Measurements from ENCODE around the gene C5orf15. TPM values are rescaled to one million over a fixed set of nuclear protein-coding genes. Genes with fewer than 3 reads are reported as not detected.

The C5orf15 gene
- total and polyA plus RNA-seq, 4 donors = 21.2 to 32.4 (median 28.7) TPM

DNA sequence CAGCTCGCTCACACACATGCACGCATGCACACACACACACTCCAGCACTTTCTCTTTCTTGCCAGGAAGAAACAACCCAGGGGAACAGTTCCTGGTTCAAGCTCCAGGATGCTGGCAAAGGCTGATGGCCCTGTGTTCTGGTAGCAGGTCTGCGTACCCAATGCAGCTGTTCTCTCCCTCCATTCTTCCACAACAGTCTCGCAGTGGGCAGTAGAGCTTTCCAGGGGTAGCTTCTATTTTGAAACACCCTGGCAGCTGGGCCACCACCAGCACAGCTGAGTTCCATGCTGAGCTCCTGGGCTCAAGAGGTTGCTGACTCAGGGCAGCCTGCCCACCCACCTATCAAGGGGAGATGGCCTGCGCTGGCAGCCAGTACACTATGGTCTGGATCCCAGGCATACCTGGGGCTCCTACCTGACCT, 31.7 kb upstream of the C5orf15 start:
- no peak for TF ChIP-seq GABPA (IDR thresholded peaks at IDR 0.05 in 1 of 2, conservative IDR thresholded peaks at IDR 0.05 in 1 of 2)
- TF ChIP-seq FOXA2 (IDR thresholded peaks at IDR 0.05) = no peak
- TF ChIP-seq HNF4A (conservative IDR thresholded peaks at IDR 0.05) = no peak
- TF ChIP-seq EGR1 (IDR thresholded peaks at IDR 0.05; ENCODE audit: low read depth in 2 of 2) = no peak
- no peak for TF ChIP-seq RAD21 (IDR thresholded peaks at IDR 0.05)
- TF ChIP-seq, protein P1, sequence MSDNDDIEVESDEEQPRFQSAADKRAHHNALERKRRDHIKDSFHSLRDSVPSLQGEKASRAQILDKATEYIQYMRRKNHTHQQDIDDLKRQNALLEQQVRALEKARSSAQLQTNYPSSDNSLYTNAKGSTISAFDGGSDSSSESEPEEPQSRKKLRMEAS (IDR thresholded peaks at IDR 0.05) = no peak
- TF ChIP-seq HNF4G (IDR thresholded peaks at IDR 0.05) = no peak
- no peak for TF ChIP-seq TAF1 (conservative IDR thresholded peaks at IDR 0.05)
- TF ChIP-seq RXRA (IDR thresholded peaks at IDR 0.05) = no peak
- TF ChIP-seq, protein P2, sequence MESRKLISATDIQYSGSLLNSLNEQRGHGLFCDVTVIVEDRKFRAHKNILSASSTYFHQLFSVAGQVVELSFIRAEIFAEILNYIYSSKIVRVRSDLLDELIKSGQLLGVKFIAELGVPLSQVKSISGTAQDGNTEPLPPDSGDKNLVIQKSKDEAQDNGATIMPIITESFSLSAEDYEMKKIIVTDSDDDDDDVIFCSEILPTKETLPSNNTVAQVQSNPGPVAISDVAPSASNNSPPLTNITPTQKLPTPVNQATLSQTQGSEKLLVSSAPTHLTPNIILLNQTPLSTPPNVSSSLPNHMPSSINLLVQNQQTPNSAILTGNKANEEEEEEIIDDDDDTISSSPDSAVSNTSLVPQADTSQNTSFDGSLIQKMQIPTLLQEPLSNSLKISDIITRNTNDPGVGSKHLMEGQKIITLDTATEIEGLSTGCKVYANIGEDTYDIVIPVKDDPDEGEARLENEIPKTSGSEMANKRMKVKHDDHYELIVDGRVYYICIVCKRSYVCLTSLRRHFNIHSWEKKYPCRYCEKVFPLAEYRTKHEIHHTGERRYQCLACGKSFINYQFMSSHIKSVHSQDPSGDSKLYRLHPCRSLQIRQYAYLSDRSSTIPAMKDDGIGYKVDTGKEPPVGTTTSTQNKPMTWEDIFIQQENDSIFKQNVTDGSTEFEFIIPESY (IDR thresholded peaks at IDR 0.05) = no peak
- TF ChIP-seq, protein P3, sequence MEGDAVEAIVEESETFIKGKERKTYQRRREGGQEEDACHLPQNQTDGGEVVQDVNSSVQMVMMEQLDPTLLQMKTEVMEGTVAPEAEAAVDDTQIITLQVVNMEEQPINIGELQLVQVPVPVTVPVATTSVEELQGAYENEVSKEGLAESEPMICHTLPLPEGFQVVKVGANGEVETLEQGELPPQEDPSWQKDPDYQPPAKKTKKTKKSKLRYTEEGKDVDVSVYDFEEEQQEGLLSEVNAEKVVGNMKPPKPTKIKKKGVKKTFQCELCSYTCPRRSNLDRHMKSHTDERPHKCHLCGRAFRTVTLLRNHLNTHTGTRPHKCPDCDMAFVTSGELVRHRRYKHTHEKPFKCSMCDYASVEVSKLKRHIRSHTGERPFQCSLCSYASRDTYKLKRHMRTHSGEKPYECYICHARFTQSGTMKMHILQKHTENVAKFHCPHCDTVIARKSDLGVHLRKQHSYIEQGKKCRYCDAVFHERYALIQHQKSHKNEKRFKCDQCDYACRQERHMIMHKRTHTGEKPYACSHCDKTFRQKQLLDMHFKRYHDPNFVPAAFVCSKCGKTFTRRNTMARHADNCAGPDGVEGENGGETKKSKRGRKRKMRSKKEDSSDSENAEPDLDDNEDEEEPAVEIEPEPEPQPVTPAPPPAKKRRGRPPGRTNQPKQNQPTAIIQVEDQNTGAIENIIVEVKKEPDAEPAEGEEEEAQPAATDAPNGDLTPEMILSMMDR (IDR thresholded peaks at IDR 0.05; ENCODE audit: low read depth, low read length, missing input control) = no peak
- TF ChIP-seq, protein P4, sequence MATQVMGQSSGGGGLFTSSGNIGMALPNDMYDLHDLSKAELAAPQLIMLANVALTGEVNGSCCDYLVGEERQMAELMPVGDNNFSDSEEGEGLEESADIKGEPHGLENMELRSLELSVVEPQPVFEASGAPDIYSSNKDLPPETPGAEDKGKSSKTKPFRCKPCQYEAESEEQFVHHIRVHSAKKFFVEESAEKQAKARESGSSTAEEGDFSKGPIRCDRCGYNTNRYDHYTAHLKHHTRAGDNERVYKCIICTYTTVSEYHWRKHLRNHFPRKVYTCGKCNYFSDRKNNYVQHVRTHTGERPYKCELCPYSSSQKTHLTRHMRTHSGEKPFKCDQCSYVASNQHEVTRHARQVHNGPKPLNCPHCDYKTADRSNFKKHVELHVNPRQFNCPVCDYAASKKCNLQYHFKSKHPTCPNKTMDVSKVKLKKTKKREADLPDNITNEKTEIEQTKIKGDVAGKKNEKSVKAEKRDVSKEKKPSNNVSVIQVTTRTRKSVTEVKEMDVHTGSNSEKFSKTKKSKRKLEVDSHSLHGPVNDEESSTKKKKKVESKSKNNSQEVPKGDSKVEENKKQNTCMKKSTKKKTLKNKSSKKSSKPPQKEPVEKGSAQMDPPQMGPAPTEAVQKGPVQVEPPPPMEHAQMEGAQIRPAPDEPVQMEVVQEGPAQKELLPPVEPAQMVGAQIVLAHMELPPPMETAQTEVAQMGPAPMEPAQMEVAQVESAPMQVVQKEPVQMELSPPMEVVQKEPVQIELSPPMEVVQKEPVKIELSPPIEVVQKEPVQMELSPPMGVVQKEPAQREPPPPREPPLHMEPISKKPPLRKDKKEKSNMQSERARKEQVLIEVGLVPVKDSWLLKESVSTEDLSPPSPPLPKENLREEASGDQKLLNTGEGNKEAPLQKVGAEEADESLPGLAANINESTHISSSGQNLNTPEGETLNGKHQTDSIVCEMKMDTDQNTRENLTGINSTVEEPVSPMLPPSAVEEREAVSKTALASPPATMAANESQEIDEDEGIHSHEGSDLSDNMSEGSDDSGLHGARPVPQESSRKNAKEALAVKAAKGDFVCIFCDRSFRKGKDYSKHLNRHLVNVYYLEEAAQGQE (IDR thresholded peaks at IDR 0.05) = no peak
- Histone ChIP-seq H3K9me3 (ENCODE audit: control insufficient read depth in 4 of 4, low read length in 3 of 4) (no peaks in the 10 kb centered on the region), H3K27me3 (ENCODE audit: control insufficient read depth in 4 of 4, insufficient read depth in 4 of 4, low read length in 3 of 4) (no peaks in the 10 kb centered on the region), H3K4me3 (ENCODE audit: low read depth in 1 of 3, low read length in 3 of 3) (no peak overlapping the region), H3K4me1 (ENCODE audit: control insufficient read depth in 4 of 4, insufficient read depth in 4 of 4, low read length in 3 of 4) (peaks cover 24 to 58% (median 47%) of the 10 kb centered on the region in 4 donors), H3K36me3 (ENCODE audit: control insufficient read depth in 4 of 4, insufficient read depth in 3 of 4, low read depth in 1 of 4, low read length in 3 of 4) (peaks cover 0 to 5% (median 0%) of the 10 kb centered on the region in 4 donors), H3K27ac (ENCODE audit: low read depth in 1 of 2, low read length in 2 of 2) (no peak overlapping the region), H3K9ac (ENCODE audit: low read depth in 1 of 2, low read length in 2 of 2) (no peak overlapping the region)
- DNase-seq (ENCODE audit: low spot score) = no peak
- WGBS = 90% methylated on average over 5 of the region's 5 CpGs

DNA sequence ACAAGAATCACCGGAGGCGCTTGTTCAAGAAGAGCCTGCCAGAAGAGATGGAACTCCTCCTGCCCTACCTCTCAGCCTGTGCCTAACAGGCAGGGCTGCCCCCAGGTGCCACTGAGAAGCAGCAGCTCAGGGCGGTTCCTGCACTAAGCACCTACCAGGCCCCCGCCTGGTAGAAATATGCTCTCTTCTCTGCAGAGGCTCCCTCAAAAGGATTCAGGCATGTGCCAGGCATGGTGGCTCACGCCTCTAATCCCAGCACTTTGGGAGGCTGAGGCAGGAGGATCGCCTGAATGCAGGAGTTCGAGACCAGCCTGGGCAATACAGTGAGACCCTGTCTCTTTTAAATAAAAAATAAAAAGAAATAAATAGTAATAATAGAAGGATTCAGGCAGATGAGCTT, 30.4 kb upstream of the C5orf15 start:
- Histone ChIP-seq H3K9me3 (ENCODE audit: control insufficient read depth in 4 of 4, low read length in 3 of 4) (no peaks in the 10 kb centered on the region), H3K36me3 (ENCODE audit: control insufficient read depth in 4 of 4, insufficient read depth in 3 of 4, low read depth in 1 of 4, low read length in 3 of 4) (peaks cover 0 to 5% (median 0%) of the 10 kb centered on the region in 4 donors), H3K9ac (ENCODE audit: low read depth in 1 of 2, low read length in 2 of 2) (no peak overlapping the region), H3K27ac (ENCODE audit: low read depth in 1 of 2, low read length in 2 of 2) (no peak overlapping the region), H3K4me3 (ENCODE audit: low read depth in 1 of 3, low read length in 3 of 3) (no peak overlapping the region), H3K27me3 (ENCODE audit: control insufficient read depth in 4 of 4, insufficient read depth in 4 of 4, low read length in 3 of 4) (no peaks in the 10 kb centered on the region), H3K4me1 (ENCODE audit: control insufficient read depth in 4 of 4, insufficient read depth in 4 of 4, low read length in 3 of 4) (peaks cover 28 to 70% (median 54%) of the 10 kb centered on the region in 4 donors)
- DNase-seq (ENCODE audit: low spot score) = no peak
- WGBS = 97% methylated on average over 7 of the region's 7 CpGs
- TF ChIP-seq YY1 (IDR thresholded peaks at IDR 0.05) = no peak
- TF ChIP-seq, protein P2 (IDR thresholded peaks at IDR 0.05) = no peak
- no peak for TF ChIP-seq SP1 (IDR thresholded peaks at IDR 0.05)
- TF ChIP-seq, protein P3 (IDR thresholded peaks at IDR 0.05; ENCODE audit: low read depth, low read length, missing input control) = no peak
- no peak for TF ChIP-seq EGR1 (IDR thresholded peaks at IDR 0.05; ENCODE audit: low read depth in 2 of 2)
- no peak for TF ChIP-seq JUND (IDR thresholded peaks at IDR 0.05)
- no peak for TF ChIP-seq RXRA (IDR thresholded peaks at IDR 0.05)
- TF ChIP-seq, protein P4 (IDR thresholded peaks at IDR 0.05) = no peak
- no peak for TF ChIP-seq FOXA2 (IDR thresholded peaks at IDR 0.05)
- TF ChIP-seq GABPA (IDR thresholded peaks at IDR 0.05 in 1 of 2, conservative IDR thresholded peaks at IDR 0.05 in 1 of 2) = no peak
